ENCODE results near the gene JDP2. TPM values are rescaled to one million over a fixed set of nuclear protein-coding genes. Genes with fewer than 3 reads are reported as not detected.
"Not testable (repeated sequence)": the region's sequence is repeated elsewhere in the genome, so short reads cannot be mapped to it uniquely, and the experiment has no call there.

The JDP2 gene
- total and polyA plus RNA-seq, 7 donors: 11.0 to 73.2 (median 37.2) TPM

- Histone ChIP-seq H3K27ac (peak overlapping the region; percentile 71), H3K36me3 (ENCODE audit: insufficient read depth in 1 of 2, low read depth in 1 of 2) (peaks cover 19 to 73% of the 10 kb centered on the region in 2 donors)
These were observed 41.3 kb downstream of the JDP2 start for GRCh38 chr14:75469164-75469563.

GRCh38 chr14:75469606-75470237, 41.9 kb downstream of the JDP2 start:
- Histone ChIP-seq H3K27me3 (ENCODE audit: insufficient read depth in 3 of 3, low read length in 2 of 3) (no peaks in the 10 kb centered on the region), H3K4me3 (no peak overlapping the region), H3K27ac (peak overlapping the region; percentile 71), H3K9me3 (no peaks in the 10 kb centered on the region), H3K36me3 (ENCODE audit: insufficient read depth in 1 of 2, low read depth in 1 of 2) (peaks cover 19 to 74% of the 10 kb centered on the region in 2 donors), H3K4me1 (peaks cover 48% of the 10 kb centered on the region)
- ATAC-seq (peak; percentile 17 to 69 (median 24)), DNase-seq (peak in 1 of 2 donors; percentile 48)
- TF ChIP-seq CTCF (IDR thresholded peaks at IDR 0.05): no peak
- 71 to 77% (median 72%) methylated on average over 25 of the region's 25 CpGs for WGBS, 3 donors
- intact Hi-C loops (cut with DNase I): loop anchor here in 1 of 2 donors (5.0 kb wide), 1 partner anchor 37 kb away; no protein-coding TSS in a partner anchor

More at GRCh38 chr14:75469164-75469563, 41.3 kb downstream of the JDP2 start:
- WGBS, 3 donors: 90 to 94% (median 93%) methylated on average over 16 of the region's 16 CpGs
- no peaks in the 10 kb centered on the region for H3K27me3 ChIP-seq (ENCODE audit: insufficient read depth in 3 of 3, low read length in 2 of 3)
- TF ChIP-seq CTCF (IDR thresholded peaks at IDR 0.05): no peak
- ATAC-seq: no peak
- intact Hi-C loops (cut with DNase I): no loop called here
- DNase-seq: no peak
- no peak overlapping the region for H3K4me3 ChIP-seq
- peaks cover 50% of the 10 kb centered on the region for H3K4me1 ChIP-seq
- no peaks in the 10 kb centered on the region for H3K9me3 ChIP-seq

GRCh38 chr14:75470238-75470797, 42.5 kb downstream of the JDP2 start:
- no peaks in the 10 kb centered on the region for H3K27me3 ChIP-seq (ENCODE audit: insufficient read depth in 3 of 3, low read length in 2 of 3)
- H3K27ac ChIP-seq: peak overlapping the region; percentile 71
- H3K4me3 ChIP-seq: no peak overlapping the region
- peaks cover 19 to 80% of the 10 kb centered on the region in 2 donors for H3K36me3 ChIP-seq (ENCODE audit: insufficient read depth in 1 of 2, low read depth in 1 of 2)
- peaks cover 44% of the 10 kb centered on the region for H3K4me1 ChIP-seq
- TF ChIP-seq CTCF (IDR thresholded peaks at IDR 0.05): no peak
- DNase-seq (no peak), ATAC-seq (peak in 2 of 4 donors; percentile 25 to 41)
- intact Hi-C loops (cut with DNase I): loop anchor here in 1 of 2 donors (5.0 kb wide), 1 partner anchor 38 kb away; no protein-coding TSS in a partner anchor
- H3K9me3 ChIP-seq: no peaks in the 10 kb centered on the region
- WGBS, 3 donors: 74 to 86% (median 78%) methylated on average over 12 of the region's 12 CpGs

- Histone ChIP-seq H3K4me1 (peaks cover 39% of the 10 kb centered on the region), H3K4me3 (no peak overlapping the region), H3K36me3 (ENCODE audit: insufficient read depth in 1 of 2, low read depth in 1 of 2) (peaks cover 19 to 87% of the 10 kb centered on the region in 2 donors), H3K27me3 (ENCODE audit: insufficient read depth in 3 of 3, low read length in 2 of 3) (no peaks in the 10 kb centered on the region), H3K27ac (no peak overlapping the region), H3K9me3 (no peaks in the 10 kb centered on the region)
- intact Hi-C loops (cut with DNase I): loop anchor here in 1 of 2 donors (5.0 kb wide), 1 partner anchor 39 kb away; no protein-coding TSS in a partner anchor
- TF ChIP-seq CTCF (IDR thresholded peaks at IDR 0.05): no peak
- ATAC-seq (no peak), DNase-seq (no peak)
- WGBS, 3 donors: 61 to 93% (median 84%) methylated on average over 5 of the region's 5 CpGs
These were observed 43.2 kb downstream of the JDP2 start for GRCh38 chr14:75471059-75471458.

GRCh38 chr14:75474127-75474526, 46.3 kb downstream of the JDP2 start:
- intact Hi-C loops (cut with DNase I): loop anchor here in 1 of 2 donors (5.0 kb wide), 1 partner anchor 42 kb away; no protein-coding TSS in a partner anchor
- H3K4me3 ChIP-seq; H3K27ac ChIP-seq; H3K9me3 ChIP-seq; H3K27me3 ChIP-seq (ENCODE audit: insufficient read depth in 3 of 3, low read length in 2 of 3); DNase-seq: not testable (repeated sequence)
- WGBS, 3 donors: 78 to 84% (median 80%) methylated on average over 6 of the region's 6 CpGs
- peaks cover 13% of the 10 kb centered on the region for H3K4me1 ChIP-seq
- H3K36me3 ChIP-seq (ENCODE audit: insufficient read depth in 1 of 2, low read depth in 1 of 2): peaks cover 19 to 76% of the 10 kb centered on the region in 2 donors
- peak in 1 of 4 donors; percentile 18 for ATAC-seq
